ENCODE results near the gene PRDM16.

- TF ChIP-seq FOXM1 (IDR thresholded peaks at IDR 0.05; ENCODE audit: low read depth): no peak
- TF ChIP-seq CTCF (IDR thresholded peaks at IDR 0.05): no peak
- no peak for TF ChIP-seq POLR2AphosphoS5 (IDR thresholded peaks at IDR 0.05; ENCODE audit: low read depth, low read length)
- no peak for TF ChIP-seq JUND (IDR thresholded peaks at IDR 0.05)
- no peak for TF ChIP-seq EZH2phosphoT487 (IDR thresholded peaks at IDR 0.05; ENCODE audit: borderline replicate concordance, low read depth)
- TF ChIP-seq YY1 (IDR thresholded peaks at IDR 0.05; ENCODE audit: low read depth): no peak
- no peak for TF ChIP-seq CHD2 (IDR thresholded peaks at IDR 0.05; ENCODE audit: low read length, partially characterized antibody)
- no peak for TF ChIP-seq EP300 (IDR thresholded peaks at IDR 0.05; ENCODE audit: borderline replicate concordance in 1 of 2, low read depth in 1 of 2, low read length in 1 of 2)
- TF ChIP-seq SIN3A (IDR thresholded peaks at IDR 0.05; ENCODE audit: borderline replicate concordance, low read depth, low read length): no peak
- TF ChIP-seq RXRA (IDR thresholded peaks at IDR 0.05; ENCODE audit: borderline replicate concordance, low read depth): no peak
- TF ChIP-seq TCF12 (IDR thresholded peaks at IDR 0.05): no peak
- no peak for TF ChIP-seq SMC3 (IDR thresholded peaks at IDR 0.05; ENCODE audit: low read depth, low read length)
These were observed 272.4 kb downstream of the PRDM16 start for GRCh38 chr1:3341236-3341994.

All from SK-N-SH (cell line).